Caco-2 (cell line): ENCODE results near the gene KSR2. TPM values are rescaled to one million over a fixed set of nuclear protein-coding genes. Genes with fewer than 3 reads are reported as not detected.

Source experiments
- BruUV-seq: library from RNA; stranded (reverse); fragments of 400-500 nt; replicated peaks from 2 replicates; lab custom pipeline; 2021; lab: Mats Ljungman, UMichigan
- CTCF ChIA-PET: fragments of 300-600 bp; sonication (Branson Sonifier 250); formaldehyde crosslinking; loops from one replicate; lab custom pipeline; 2022; ENCODE audit warnings: antibody characterized with exemption; lab: Charles Lee
- POLR2A ChIA-PET: fragments of 300-600 bp; sonication (Branson Sonifier 250); formaldehyde crosslinking; loops from one replicate; lab custom pipeline; 2022; ENCODE audit warnings: antibody characterized with exemption; lab: Charles Lee
- DNase-seq, 2 experiments: peaks; one replicate each; pipeline versions ENCODE4 v3.0.0 to v3.0.0-alpha.2; 2020 to 2022
- H3K27me3 ChIP-seq: replicated peaks from 2 replicates; pipeline ENCODE4 v1.6.0; 2011; ENCODE audit warnings: low read length; ENCODE audit not compliant: control insufficient read depth, insufficient read depth
- H3K36me3 ChIP-seq: 2 replicates; pipeline ENCODE4 v1.5.1; 2011; ENCODE audit warnings: low read length; ENCODE audit not compliant: control insufficient read depth, insufficient read depth
- H3K4me1 ChIP-seq: fragments of 250-450 bp; sonication (Bioruptor Pico); 2 replicates; pipeline ENCODE4 v1.5.1; 2020; ENCODE audit warnings: mild to moderate bottlenecking
- H3K4me3 ChIP-seq: 2 replicates; pipeline ENCODE4 v1.5.1; 2011; ENCODE audit warnings: low read depth, mild to moderate bottlenecking, control low read depth, low read length
- H3K9me3 ChIP-seq: fragments of 250-450 bp; sonication (Bioruptor Pico); 2 replicates; pipeline ENCODE4 v1.5.1; 2020; ENCODE audit warnings: mild to moderate bottlenecking, moderate library complexity
- H3K27ac Mint-ChIP-seq: one replicate; pipeline ENCODE4 v1.8.0; 2022; ENCODE audit warnings: mixed read lengths; ENCODE audit not compliant: unreplicated experiment
- H3K27me3 Mint-ChIP-seq: one replicate; pipeline ENCODE4 v1.8.0; 2022; ENCODE audit warnings: mixed read lengths; ENCODE audit not compliant: insufficient read depth, unreplicated experiment
- H3K36me3 Mint-ChIP-seq: one replicate; pipeline ENCODE4 v1.8.0; 2022; ENCODE audit warnings: mild to moderate bottlenecking, mixed read lengths; ENCODE audit not compliant: insufficient read depth, unreplicated experiment
- H3K4me1 Mint-ChIP-seq: one replicate; pipeline ENCODE4 v1.8.0; 2022; ENCODE audit warnings: low read depth, mixed read lengths; ENCODE audit not compliant: unreplicated experiment
- H3K4me3 Mint-ChIP-seq: one replicate; pipeline ENCODE4 v1.8.0; 2022; ENCODE audit warnings: mild to moderate bottlenecking, moderate library complexity, mixed read lengths; ENCODE audit not compliant: unreplicated experiment
- H3K9me3 Mint-ChIP-seq: one replicate; pipeline ENCODE4 v1.8.0; 2022; ENCODE audit warnings: mixed read lengths; ENCODE audit not compliant: unreplicated experiment
- CTCF ChIP-seq, 2 experiments: fragments of 200-600 bp in 1 of 2; IDR thresholded peaks; 1 replicate in 1 of 2; 2 replicates in 1 of 2; pipeline versions ENCODE4 v1.5.1 to v1.8.0; 2011 to 2022; ENCODE audit warnings: antibody characterized with exemption in 1 of 2, control low read depth in 1 of 2, inconsistent platforms in 1 of 2, low read depth in 1 of 2, low read length in 1 of 2, mild to moderate bottlenecking in 1 of 2, moderate library complexity in 1 of 2; ENCODE audit not compliant: insufficient read depth in 1 of 2, severe bottlenecking in 1 of 2, unreplicated experiment in 1 of 2
- intact Hi-C: fragments of 100-400 bp; cut with micrococcal nuclease; formaldehyde crosslinking; loops from one replicate; pipeline ENCODE4 v1.10.0; 2022; ENCODE audit not compliant: unreplicated experiment
- total RNA-seq: library from RNA; stranded (reverse); gene quantifications from 2 replicates; pipeline ENCODE4 v1.2.3, GENCODE V29; 2022

KSR2 gene
- total RNA-seq, 1 experiment from 2014 or later: 0.66 TPM

DNA sequence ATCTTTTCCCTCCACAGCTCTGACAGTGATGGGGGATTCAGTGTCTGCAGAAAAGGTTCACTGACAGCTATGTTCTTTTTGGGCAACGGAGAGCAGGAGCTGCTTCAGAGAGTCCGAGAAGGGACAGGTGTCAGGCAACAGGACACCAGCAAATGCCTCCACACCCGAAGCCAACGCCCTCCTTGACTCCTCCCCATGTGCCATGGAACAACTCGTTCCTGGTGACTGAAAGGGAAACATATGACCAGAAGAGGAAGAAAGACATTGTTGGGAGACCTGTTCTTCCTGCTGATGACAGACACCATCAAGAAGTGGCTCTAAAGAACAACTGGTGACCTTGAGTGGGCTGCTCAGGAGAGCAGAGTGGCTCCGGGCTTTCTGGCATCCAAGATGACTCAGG, 435.1 kb downstream of the KSR2 start:
- intact Hi-C loops: no loop called here
- no TSS peak for BruUV-seq

DNA sequence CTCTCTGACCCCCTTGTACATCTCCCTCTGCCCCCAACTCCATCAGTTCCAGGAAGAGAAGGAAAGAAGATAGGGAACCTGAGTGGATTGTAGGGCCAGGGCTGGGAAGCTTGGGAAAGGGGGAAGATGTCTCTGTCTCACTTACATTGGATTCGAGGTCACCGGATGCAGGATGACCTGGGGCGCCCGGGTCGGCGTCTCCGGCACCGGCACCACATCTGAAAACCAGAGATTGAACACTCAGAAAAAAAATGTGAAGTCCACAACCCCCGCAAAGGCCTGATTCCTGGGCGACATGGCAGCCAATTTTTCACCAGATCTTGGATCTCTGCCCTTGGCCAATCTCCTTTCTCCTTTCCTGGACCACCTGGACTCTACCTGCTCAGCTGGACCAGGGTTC, 438.0 kb downstream of the KSR2 start:
- no peaks in the 10 kb centered on the region for H3K4me1 ChIP-seq
- H3K36me3 Mint-ChIP-seq: no peaks in the 10 kb centered on the region
- BruUV-seq: no TSS peak
- peaks cover 18% of the 10 kb centered on the region for H3K27me3 Mint-ChIP-seq
- H3K27me3 ChIP-seq: peaks cover 1% of the 10 kb centered on the region; the same call in 1 of the 2 replicates
- no peak overlapping the region for H3K4me3 Mint-ChIP-seq
- H3K36me3 ChIP-seq: no peaks in the 10 kb centered on the region
- intact Hi-C loops: no loop called here
- CTCF ChIA-PET: no interaction called here
- no peak for DNase-seq
- POLR2A ChIA-PET: no interaction called here
- H3K9me3 ChIP-seq: no peaks in the 10 kb centered on the region
- no peak overlapping the region for H3K4me3 ChIP-seq
- no peak overlapping the region for H3K27ac Mint-ChIP-seq
- TF ChIP-seq CTCF (IDR thresholded peaks at IDR 0.05; ENCODE audit: insufficient read depth in 1 of 2, low read depth in 1 of 2, low read length in 1 of 2, severe bottlenecking in 1 of 2, unreplicated experiment in 1 of 2): no peak
- no peaks in the 10 kb centered on the region for H3K9me3 Mint-ChIP-seq
- H3K4me1 Mint-ChIP-seq: no peaks in the 10 kb centered on the region

More for the DNA sequence above, 435.1 kb downstream of the KSR2 start:
- Mint-ChIP-seq H3K4me1 (no peaks in the 10 kb centered on the region), H3K9me3 (no peaks in the 10 kb centered on the region), H3K27me3 (peaks cover 12% of the 10 kb centered on the region), H3K36me3 (no peaks in the 10 kb centered on the region), H3K4me3 (no peak overlapping the region), H3K27ac (no peak overlapping the region)
- Histone ChIP-seq H3K36me3 (no peaks in the 10 kb centered on the region), H3K4me3 (no peak overlapping the region), H3K27me3 (peaks cover 1% of the 10 kb centered on the region; the same call in 1 of the 2 replicates), H3K9me3 (no peaks in the 10 kb centered on the region), H3K4me1 (no peaks in the 10 kb centered on the region)
- DNase-seq: no peak
- POLR2A ChIA-PET: no interaction called here
- CTCF ChIA-PET: no interaction called here
- no peak for TF ChIP-seq CTCF (IDR thresholded peaks at IDR 0.05; ENCODE audit: insufficient read depth in 1 of 2, low read depth in 1 of 2, low read length in 1 of 2, severe bottlenecking in 1 of 2, unreplicated experiment in 1 of 2)

DNA sequence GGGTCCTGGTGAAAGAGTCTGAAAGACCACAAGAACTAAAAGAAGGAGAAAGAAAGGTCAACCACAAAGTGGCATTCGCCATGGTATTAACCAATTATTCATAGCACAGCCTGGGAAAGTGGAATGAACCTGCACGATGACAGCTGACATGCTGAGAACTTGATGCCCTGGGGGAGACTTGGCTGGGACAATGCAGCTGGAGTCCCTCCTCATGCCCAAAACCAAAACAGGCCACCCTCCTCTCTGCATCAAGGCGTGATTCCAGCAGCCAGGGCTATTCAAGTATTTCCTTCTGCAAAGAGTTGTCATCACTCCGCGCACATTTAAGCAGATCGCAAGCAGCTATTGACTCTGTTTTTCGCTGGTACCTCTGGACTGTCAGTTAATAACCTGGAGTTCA, 440.3 kb downstream of the KSR2 start:
- peaks cover 16% of the 10 kb centered on the region for H3K27me3 Mint-ChIP-seq
- no peak overlapping the region for H3K4me3 Mint-ChIP-seq
- no peak overlapping the region for H3K4me3 ChIP-seq
- ChIA-PET CTCF (interaction anchor here (0.6 kb wide), 1 partner anchor 111 kb away, joined by 4 read pairs; no protein-coding TSS in a partner anchor), POLR2A (no interaction called here)
- H3K4me1 Mint-ChIP-seq: no peaks in the 10 kb centered on the region
- no peak for DNase-seq
- H3K36me3 ChIP-seq: no peaks in the 10 kb centered on the region
- BruUV-seq: no TSS peak
- intact Hi-C loops: no loop called here
- H3K9me3 Mint-ChIP-seq: no peaks in the 10 kb centered on the region
- H3K27ac Mint-ChIP-seq: no peak overlapping the region
- no peaks in the 10 kb centered on the region for H3K4me1 ChIP-seq
- no peaks in the 10 kb centered on the region for H3K9me3 ChIP-seq
- no peaks in the 10 kb centered on the region; the same call in 1 of the 2 replicates for H3K27me3 ChIP-seq
- no peak for TF ChIP-seq CTCF (IDR thresholded peaks at IDR 0.05; ENCODE audit: insufficient read depth in 1 of 2, low read depth in 1 of 2, low read length in 1 of 2, severe bottlenecking in 1 of 2, unreplicated experiment in 1 of 2)
- H3K36me3 Mint-ChIP-seq: no peaks in the 10 kb centered on the region
